ENCODE results near the gene ZMAT2.
A peak's percentile ranks its signal among the peaks of the same experiment; 100 is the strongest.

Gene ZMAT2

GRCh38 chr5:140690941-140691924 is 9.0 kb upstream of the ZMAT2 start, which contains the start of the genes HARS1 and HARS2:
Gene HARS1, minus strand, starts transcription at chr5:140691370. Its CDS starts 66 bp downstream, at chr5:140691304.
Gene HARS2, plus strand, starts transcription at chr5:140691455. Its CDS starts 194 bp downstream, at chr5:140691649.
- H3K9me3 ChIP-seq (ENCODE audit: control insufficient read depth, insufficient read depth, low read depth, low read length) = no peaks in the 10 kb centered on the region
- H3K4me1 ChIP-seq (ENCODE audit: control insufficient read depth, insufficient read depth, low read length) = 0 out of 2 replicates have a peak, but pooled peaks cover 2% of the 10 kb centered on the region
- ChIA-PET CTCF (interaction anchor here (0.6 to 2.0 kb wide), 5 partner anchors 17 to 553 kb away, joined by 3 to 8 read pairs (median 3); no protein-coding TSS in a partner anchor), POLR2A (interaction anchor here (0.6 to 2.8 kb wide), 21 partner anchors 10 to 444 kb away, joined by 3 to 51 read pairs (median 6); partner anchors contain the start of genes ANKHD1, APBB3, DND1 and HBEGF)
- H3K36me3 ChIP-seq (ENCODE audit: control insufficient read depth in 2 of 2, insufficient read depth in 1 of 2, low read length in 2 of 2) = peaks cover 46 to 66% of the 10 kb centered on the region in 2 experiments
- H3K4me3 ChIP-seq (ENCODE audit: low read depth, low read length) = peak within 1 kb of the TSS; percentile 72
- H3K27ac ChIP-seq (ENCODE audit: extremely low read depth, low read depth, low read length) = peak within 1 kb of the TSS; percentile 75
- TF ChIP-seq ZBTB11 (tag by site-specific recombination; conservative IDR thresholded peaks at IDR 0.05; ENCODE audit: low read depth) (peak; percentile 97), ZBTB26 (tag by site-specific recombination; optimal IDR thresholded peaks at IDR 0.05) (peak; percentile 61), ZNF350 (tag by site-specific recombination; IDR thresholded peaks at IDR 0.05) (no peak), ZNF837 (tag by site-specific recombination; IDR thresholded peaks at IDR 0.05) (0 out of 2 replicates have a peak, but pooled peaks have one; percentile 23), ZNF610 (tag by site-specific recombination; IDR thresholded peaks at IDR 0.05; ENCODE audit: borderline replicate concordance) (peak; percentile 75; the same call in 1 of the 2 replicates), ZNF391 (tag by site-specific recombination; IDR thresholded peaks at IDR 0.05; ENCODE audit: borderline replicate concordance, low read depth) (peak; percentile 76; the same call in 1 of the 2 replicates), ZNF558 (tag by site-specific recombination; IDR thresholded peaks at IDR 0.05) (peak; percentile 13; the same call in 1 of the 2 replicates), SCRT1 (tag by site-specific recombination; IDR thresholded peaks at IDR 0.05; ENCODE audit: borderline replicate concordance) (no peak), ZBTB7A (tag by site-specific recombination; IDR thresholded peaks at IDR 0.05; ENCODE audit: low read depth) (no peak), ZNF776 (tag by site-specific recombination; IDR thresholded peaks at IDR 0.05; ENCODE audit: borderline replicate concordance) (no peak), SETDB1 (IDR thresholded peaks at IDR 0.05; ENCODE audit: insufficient read length, low read length) (no peak), CTCF (tag by site-specific recombination; IDR thresholded peaks at IDR 0.05) (peak; percentile 52; the same call in 1 of the 2 replicates), PATZ1 (tag by site-specific recombination; IDR thresholded peaks at IDR 0.05) (peak; percentile 71; the same call in 1 of the 2 replicates), RBAK (tag by site-specific recombination; IDR thresholded peaks at IDR 0.05) (no peak), SP7 (tag by site-specific recombination; IDR thresholded peaks at IDR 0.05) (peak; percentile 83), ZNF658 (tag by site-specific recombination; IDR thresholded peaks at IDR 0.05) (no peak), ZNF138 (tag by site-specific recombination; IDR thresholded peaks at IDR 0.05; ENCODE audit: borderline replicate concordance) (no peak), HOXD13 (CRISPR knock-in tag; IDR thresholded peaks at IDR 0.05; ENCODE audit: borderline replicate concordance) (no peak), HOXC10 (CRISPR knock-in tag; IDR thresholded peaks at IDR 0.05) (no peak), ZNF785 (tag by site-specific recombination; IDR thresholded peaks at IDR 0.05) (no peak), ZNF624 (tag by site-specific recombination; IDR thresholded peaks at IDR 0.05) (no peak), ZNF202 (tag by site-specific recombination; IDR thresholded peaks at IDR 0.05; ENCODE audit: borderline replicate concordance) (no peak), ZFP37 (tag by site-specific recombination; IDR thresholded peaks at IDR 0.05) (peak; percentile 70; the same call in 1 of the 2 replicates), GLIS2 (tag by site-specific recombination; IDR thresholded peaks at IDR 0.05) (no peak), ZNF398 (tag by site-specific recombination; IDR thresholded peaks at IDR 0.05) (peak; percentile 54; the same call in 1 of the 2 replicates), ZEB2 (tag by site-specific recombination; IDR thresholded peaks at IDR 0.05) (peak; percentile 68; the same call in 1 of the 2 replicates)

All from HEK293 (cell line).